ENCODE data around the gene PLET1.
"Not testable (repeated sequence)": the region's sequence is repeated elsewhere in the genome, so short reads cannot be mapped to it uniquely, and the experiment has no call there.

Gene PLET1

GRCh38 chr11:112206071-112206470, 54.6 kb downstream of the PLET1 start:
- no peak for DNase-seq

GRCh38 chr11:112200252-112200651, 60.4 kb downstream of the PLET1 start:
- DNase-seq, result no peak

- DNase-seq, result not testable (repeated sequence)
These were observed 61.6 kb downstream of the PLET1 start for GRCh38 chr11:112199101-112199500.
